ENCODE data around the gene NIPAL4. TPM values are rescaled to one million over a fixed set of nuclear protein-coding genes. Genes with fewer than 3 reads are reported as not detected.
A peak's percentile ranks its signal among the peaks of the same experiment; 100 is the strongest.

NIPAL4 gene
- total and polyA plus RNA-seq, 7 donors = 1.3 to 5.1 (median 4.8) TPM; not detected in 2

GRCh38 chr5:157494178-157494832 lies 34.3 kb downstream of the NIPAL4 start:
- Histone ChIP-seq H3K36me3 (peaks cover 9 to 90% (median 39%) of the 10 kb centered on the region in 4 donors), H3K9me3 (no peaks in the 10 kb centered on the region), H3K27ac (no peak overlapping the region), H3K27me3 (no peaks in the 10 kb centered on the region), H3K4me3 (no peak overlapping the region), H3K4me1 (peaks cover 0 to 7% (median 0%) of the 10 kb centered on the region in 4 donors)
- intact Hi-C loops (cut with DNase I) = no loop called here
- WGBS, 2 donors = 79 to 85% methylated on average over 5 of the region's 5 CpGs
- TF ChIP-seq POLR2AphosphoS5 (IDR thresholded peaks at IDR 0.05) = peak in 1 of 4 donors; percentile 12
- no peak for TF ChIP-seq POLR2A (IDR thresholded peaks at IDR 0.05)
- TF ChIP-seq, protein P1, sequence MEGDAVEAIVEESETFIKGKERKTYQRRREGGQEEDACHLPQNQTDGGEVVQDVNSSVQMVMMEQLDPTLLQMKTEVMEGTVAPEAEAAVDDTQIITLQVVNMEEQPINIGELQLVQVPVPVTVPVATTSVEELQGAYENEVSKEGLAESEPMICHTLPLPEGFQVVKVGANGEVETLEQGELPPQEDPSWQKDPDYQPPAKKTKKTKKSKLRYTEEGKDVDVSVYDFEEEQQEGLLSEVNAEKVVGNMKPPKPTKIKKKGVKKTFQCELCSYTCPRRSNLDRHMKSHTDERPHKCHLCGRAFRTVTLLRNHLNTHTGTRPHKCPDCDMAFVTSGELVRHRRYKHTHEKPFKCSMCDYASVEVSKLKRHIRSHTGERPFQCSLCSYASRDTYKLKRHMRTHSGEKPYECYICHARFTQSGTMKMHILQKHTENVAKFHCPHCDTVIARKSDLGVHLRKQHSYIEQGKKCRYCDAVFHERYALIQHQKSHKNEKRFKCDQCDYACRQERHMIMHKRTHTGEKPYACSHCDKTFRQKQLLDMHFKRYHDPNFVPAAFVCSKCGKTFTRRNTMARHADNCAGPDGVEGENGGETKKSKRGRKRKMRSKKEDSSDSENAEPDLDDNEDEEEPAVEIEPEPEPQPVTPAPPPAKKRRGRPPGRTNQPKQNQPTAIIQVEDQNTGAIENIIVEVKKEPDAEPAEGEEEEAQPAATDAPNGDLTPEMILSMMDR (IDR thresholded peaks at IDR 0.05) = no peak
- DNase-seq = peak; percentile 25

DNA sequence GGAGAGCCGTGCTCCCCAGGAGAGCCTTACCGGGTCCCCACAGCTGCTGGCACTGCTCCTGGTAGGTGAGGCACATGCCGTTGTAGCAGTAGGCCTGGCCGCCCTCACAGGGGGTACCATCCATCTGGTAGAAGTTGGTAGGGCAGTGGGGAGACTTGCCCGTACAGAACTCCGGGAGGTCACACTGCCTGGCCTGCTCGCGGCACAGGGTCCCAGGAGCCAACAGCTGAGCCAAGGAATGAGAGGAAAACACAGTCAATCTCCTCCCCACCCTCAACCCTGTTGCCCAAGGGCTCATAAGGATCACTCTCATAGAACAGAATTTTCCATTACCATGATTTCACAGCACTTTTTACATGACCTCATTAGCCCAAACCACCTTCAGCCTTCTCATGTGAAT lies 36.9 kb downstream of the NIPAL4 start:
- Histone ChIP-seq H3K9me3 (no peaks in the 10 kb centered on the region), H3K4me1 (peaks cover 0 to 7% (median 0%) of the 10 kb centered on the region in 4 donors), H3K4me3 (no peak overlapping the region), H3K27ac (peak overlapping the region in 3 of 4 donors; percentile 11 to 47 (median 27)), H3K36me3 (peaks cover 3 to 84% (median 33%) of the 10 kb centered on the region in 4 donors), H3K27me3 (no peaks in the 10 kb centered on the region)
- intact Hi-C loops (cut with DNase I) = no loop called here
- DNase-seq = peak; percentile 42
- 96% methylated on average over 8 of the region's 8 CpGs for WGBS, 2 donors
- TF ChIP-seq POLR2A (IDR thresholded peaks at IDR 0.05) (no peak), EP300 (IDR thresholded peaks at IDR 0.05) (no peak), POLR2AphosphoS5 (IDR thresholded peaks at IDR 0.05) (no peak)
- TF ChIP-seq, protein P1 (IDR thresholded peaks at IDR 0.05) = no peak

- Histone ChIP-seq H3K27ac (peak overlapping the region in 2 of 4 donors; percentile 53 to 54), H3K36me3 (peaks cover 0 to 83% (median 33%) of the 10 kb centered on the region in 4 donors), H3K27me3 (no peaks in the 10 kb centered on the region), H3K4me1 (peaks cover 0 to 7% (median 3%) of the 10 kb centered on the region in 4 donors), H3K9me3 (no peaks in the 10 kb centered on the region), H3K4me3 (no peak overlapping the region)
- 80 to 89% methylated on average over 10 of the region's 10 CpGs for WGBS, 2 donors
- peak; percentile 62 for DNase-seq
- TF ChIP-seq EP300 (IDR thresholded peaks at IDR 0.05) = no peak
- no peak for TF ChIP-seq POLR2AphosphoS5 (IDR thresholded peaks at IDR 0.05)
- TF ChIP-seq POLR2A (IDR thresholded peaks at IDR 0.05) = no peak
- TF ChIP-seq, protein P1 (IDR thresholded peaks at IDR 0.05) = no peak
- intact Hi-C loops (cut with DNase I) = no loop called here
These were observed 38.0 kb downstream of the NIPAL4 start for GRCh38 chr5:157497875-157498611.

DNA sequence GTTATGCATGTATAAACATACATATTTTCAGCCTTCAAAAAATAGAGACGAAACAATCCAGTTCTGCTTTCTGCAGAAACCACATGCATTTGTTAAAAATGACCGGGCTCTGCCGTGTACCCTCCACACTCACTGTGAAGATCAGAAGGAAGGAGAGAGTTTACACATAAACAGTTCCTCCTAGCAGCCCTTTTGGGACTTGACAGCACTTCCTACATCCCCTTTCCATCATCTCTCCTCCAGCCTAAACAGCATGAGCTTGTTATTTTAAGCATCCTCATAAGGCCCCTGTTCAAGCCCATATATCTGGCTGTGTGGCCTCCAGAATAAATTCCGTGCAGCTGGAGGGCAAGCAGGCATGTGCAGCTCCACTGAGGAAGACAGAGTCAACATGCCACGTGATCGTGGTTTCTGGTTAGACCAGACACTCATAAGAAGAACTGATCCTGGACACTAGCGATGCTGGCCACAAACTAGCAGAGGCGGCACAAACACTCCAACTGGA lies 42.2 kb downstream of the NIPAL4 start:
- H3K36me3 ChIP-seq = peaks cover 0 to 82% (median 32%) of the 10 kb centered on the region in 4 donors
- H3K27ac ChIP-seq = peak overlapping the region in 1 of 4 donors; percentile 6
- peaks cover 0 to 9% (median 3%) of the 10 kb centered on the region in 4 donors for H3K4me1 ChIP-seq
- no peak overlapping the region for H3K4me3 ChIP-seq
- TF ChIP-seq POLR2AphosphoS5 (IDR thresholded peaks at IDR 0.05) (no peak), POLR2A (IDR thresholded peaks at IDR 0.05) (no peak), EP300 (IDR thresholded peaks at IDR 0.05) (no peak)
- TF ChIP-seq, protein P1 (IDR thresholded peaks at IDR 0.05) = no peak
- H3K27me3 ChIP-seq = no peaks in the 10 kb centered on the region
- 41 to 79% methylated on average over 8 of the region's 8 CpGs for WGBS, 2 donors
- no peaks in the 10 kb centered on the region for H3K9me3 ChIP-seq
- peak; percentile 42 for DNase-seq
- intact Hi-C loops (cut with DNase I) = no loop called here
